ENCODE measurements around the gene PIK3C2G.

- TF ChIP-seq CTCF (conservative IDR thresholded peaks at IDR 0.05; ENCODE audit: low read depth, low read length) (no peak), RFX5 (IDR thresholded peaks at IDR 0.05; ENCODE audit: low read depth, low read length) (no peak), MAFK (IDR thresholded peaks at IDR 0.05; ENCODE audit: low read depth, low read length) (no peak), RAD21 (IDR thresholded peaks at IDR 0.05; ENCODE audit: low read length) (no peak), POLR2A (IDR thresholded peaks at IDR 0.05; ENCODE audit: low read depth, low read length) (no peak), BHLHE40 (IDR thresholded peaks at IDR 0.05; ENCODE audit: low read depth, low read length) (no peak), SMC3 (IDR thresholded peaks at IDR 0.05; ENCODE audit: low read depth, low read length) (no peak), CHD1 (IDR thresholded peaks at IDR 0.05; ENCODE audit: low read depth, low read length) (no peak), CEBPB (IDR thresholded peaks at IDR 0.05; ENCODE audit: low read depth, low read length) (no peak), FOS (IDR thresholded peaks at IDR 0.05; ENCODE audit: low read depth, low read length) (no peak), MXI1 (IDR thresholded peaks at IDR 0.05; ENCODE audit: borderline replicate concordance, low read depth, low read length) (no peak), NFE2L2 (IDR thresholded peaks at IDR 0.05; ENCODE audit: low read depth, low read length) (no peak)
- TF ChIP-seq, protein P1, sequence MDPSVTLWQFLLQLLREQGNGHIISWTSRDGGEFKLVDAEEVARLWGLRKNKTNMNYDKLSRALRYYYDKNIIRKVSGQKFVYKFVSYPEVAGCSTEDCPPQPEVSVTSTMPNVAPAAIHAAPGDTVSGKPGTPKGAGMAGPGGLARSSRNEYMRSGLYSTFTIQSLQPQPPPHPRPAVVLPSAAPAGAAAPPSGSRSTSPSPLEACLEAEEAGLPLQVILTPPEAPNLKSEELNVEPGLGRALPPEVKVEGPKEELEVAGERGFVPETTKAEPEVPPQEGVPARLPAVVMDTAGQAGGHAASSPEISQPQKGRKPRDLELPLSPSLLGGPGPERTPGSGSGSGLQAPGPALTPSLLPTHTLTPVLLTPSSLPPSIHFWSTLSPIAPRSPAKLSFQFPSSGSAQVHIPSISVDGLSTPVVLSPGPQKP (IDR thresholded peaks at IDR 0.05; ENCODE audit: borderline replicate concordance, low read depth, low read length): no peak
Observed at GRCh38 chr12:18689771-18690170, 428.5 kb downstream of the PIK3C2G start.

Data from IMR-90 (cell line).